Measurements from ENCODE around the gene CHRNA7.
"Not testable (repeated sequence)": the region's sequence is repeated elsewhere in the genome, so short reads cannot be mapped to it uniquely, and the experiment has no call there.

Gene CHRNA7

DNA sequence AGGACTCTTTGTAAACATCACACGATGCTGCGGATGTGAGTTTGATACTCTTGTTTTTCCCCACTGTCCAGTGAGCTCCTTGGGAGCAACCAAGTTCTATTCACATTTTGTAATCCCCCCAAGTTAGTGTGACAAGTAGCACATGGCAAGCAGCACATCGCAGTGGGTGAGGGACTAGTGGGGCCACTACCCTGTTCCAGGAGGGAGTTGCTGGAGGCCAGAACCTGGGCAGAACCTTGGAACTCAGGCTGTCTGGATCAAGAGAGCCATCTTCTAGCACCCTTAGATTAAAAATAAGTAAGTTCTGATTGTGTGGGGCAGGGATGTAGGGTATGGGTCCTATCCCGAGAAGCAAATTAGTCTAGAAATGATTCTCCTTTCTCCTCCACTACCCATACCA lies 91.7 kb downstream of the CHRNA7 start:
- DNase-seq, result no peak

DNA sequence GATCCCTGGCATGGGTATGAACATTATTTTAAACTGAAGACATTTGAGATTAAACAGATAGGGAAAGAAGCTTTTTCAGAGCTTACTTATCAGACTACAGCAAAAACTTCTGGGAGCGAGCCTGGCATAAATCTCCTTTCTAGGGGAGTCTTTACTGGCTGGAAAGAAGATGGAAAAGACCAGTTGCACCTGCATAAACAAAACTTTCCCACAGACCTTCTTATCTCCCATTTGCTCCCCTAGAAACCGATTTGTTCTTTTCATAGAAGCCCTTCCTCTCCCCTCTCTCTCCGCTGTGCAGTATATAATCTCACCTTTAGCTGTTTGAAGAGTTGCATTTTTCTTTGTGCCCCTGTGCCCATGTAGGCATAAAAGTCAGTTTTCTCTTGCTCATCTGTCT lies 93.2 kb downstream of the CHRNA7 start:
- no peak for DNase-seq

DNA sequence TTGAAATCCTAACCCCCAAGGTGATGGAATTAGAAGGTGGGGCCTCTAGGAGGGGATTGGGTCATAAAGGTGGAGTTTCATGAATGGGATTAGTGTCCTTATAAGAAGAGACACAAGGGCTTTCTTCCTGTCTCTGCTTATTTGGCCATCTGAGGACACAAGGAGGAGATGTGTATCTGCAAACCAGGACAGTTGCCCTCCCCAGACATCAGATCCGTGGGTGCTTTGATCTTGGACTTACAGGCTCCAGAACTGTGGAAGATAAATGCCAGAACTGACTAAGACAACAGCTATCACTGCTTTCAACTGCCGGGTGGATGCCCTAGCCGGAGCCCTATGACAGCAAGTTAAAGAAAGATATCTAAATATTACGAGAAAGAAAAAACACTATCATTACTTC lies 94.4 kb downstream of the CHRNA7 start:
- no peak for DNase-seq

DNA sequence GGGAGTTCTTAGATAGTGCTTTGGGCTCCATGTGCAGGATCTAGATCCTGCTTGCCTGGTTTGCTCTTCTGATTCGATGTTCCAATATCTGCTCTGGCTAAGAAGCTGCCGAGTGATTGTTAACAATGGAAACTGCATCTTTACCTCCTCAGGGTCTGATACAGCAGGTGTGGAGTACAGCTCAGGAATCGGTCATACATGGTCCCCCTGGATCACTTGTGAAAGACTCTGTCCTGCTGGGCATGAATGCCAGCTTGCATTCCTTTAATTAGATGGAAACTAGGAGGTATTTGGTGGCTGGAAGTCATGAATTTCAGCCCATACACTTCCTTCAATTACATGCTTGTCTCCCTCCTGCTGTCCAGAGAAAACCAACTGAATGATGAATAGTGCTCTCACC lies 95.3 kb downstream of the CHRNA7 start:
- no peak for DNase-seq

DNA sequence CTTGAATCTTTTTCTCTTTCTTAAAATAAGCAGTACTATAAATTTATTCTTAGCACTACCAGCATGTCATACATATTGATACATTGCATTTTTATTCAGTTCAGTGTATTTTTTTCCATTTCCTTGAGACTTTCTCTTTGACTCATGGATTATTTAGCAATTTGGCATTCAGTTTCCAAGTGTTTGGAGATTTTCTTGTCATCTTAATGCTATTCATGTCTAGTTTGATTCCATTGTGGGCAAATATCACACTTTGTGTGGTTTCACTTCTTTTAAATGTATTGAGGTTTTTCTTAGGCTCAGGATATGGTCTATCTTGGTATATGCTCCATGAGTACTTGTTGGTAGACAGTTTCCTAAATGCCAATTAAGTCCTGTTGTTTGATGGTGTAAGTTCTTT lies 99.5 kb downstream of the CHRNA7 start:
- no peak for DNase-seq

DNA sequence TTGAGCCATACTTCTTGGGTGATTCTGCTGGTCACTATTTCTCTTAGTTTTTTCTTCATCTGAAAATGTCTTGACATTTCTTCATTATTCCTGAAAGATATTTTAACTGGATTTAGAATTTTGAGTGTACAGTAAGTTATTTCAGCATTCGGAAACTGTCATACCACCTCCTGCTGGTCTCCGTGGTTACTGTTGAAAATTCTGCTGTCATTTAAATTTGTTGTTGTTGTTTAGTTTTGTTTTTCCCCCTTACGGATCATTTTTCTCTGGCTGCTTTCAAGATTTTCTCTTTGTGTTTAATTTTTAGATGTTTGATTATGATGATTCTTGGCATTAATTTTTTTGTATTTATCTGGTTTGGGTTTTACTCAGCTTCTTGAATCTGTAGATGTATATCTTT lies 100.5 kb downstream of the CHRNA7 start:
- DNase-seq, result no peak

DNA sequence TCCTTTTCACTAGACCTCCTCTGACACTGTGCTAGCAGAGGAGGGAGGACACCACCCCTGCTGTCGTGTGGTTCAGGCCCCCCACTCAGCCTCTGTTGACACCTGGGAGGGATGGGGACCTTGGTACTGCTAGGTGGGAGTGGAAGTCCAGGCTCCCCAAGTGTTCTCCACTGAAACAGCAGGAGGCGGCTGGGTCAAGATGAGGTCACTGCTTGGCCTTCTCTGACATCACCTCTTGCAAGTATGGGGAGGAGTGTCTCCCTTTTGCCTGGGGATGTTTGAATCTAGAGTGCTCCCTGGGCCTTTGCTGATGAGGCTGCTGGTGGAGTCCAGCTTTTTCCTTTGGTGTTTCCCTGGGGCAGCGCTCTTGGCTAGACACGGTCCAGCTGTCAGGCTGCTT lies 101.5 kb downstream of the CHRNA7 start:
- DNase-seq, result no peak

DNA sequence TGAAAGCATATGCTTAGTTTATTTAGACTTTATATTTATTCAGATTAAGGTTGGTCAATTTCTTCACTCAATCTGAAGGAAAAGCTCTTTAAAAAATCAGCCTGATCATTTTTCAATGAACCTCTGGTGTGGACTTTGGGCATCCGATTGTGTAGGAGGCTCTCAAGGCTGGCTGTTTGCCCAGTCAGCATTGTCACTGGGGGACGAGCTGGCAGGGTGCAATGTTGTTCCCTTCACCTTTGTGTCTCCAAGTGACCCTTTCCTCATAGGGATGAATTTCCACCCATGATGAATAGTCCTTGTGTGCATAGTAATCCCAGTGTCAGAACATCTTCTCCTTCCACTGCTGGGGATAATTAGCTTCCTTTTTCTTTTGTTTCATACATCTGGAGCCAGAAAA lies 102.5 kb downstream of the CHRNA7 start:
- no peak for DNase-seq

DNA sequence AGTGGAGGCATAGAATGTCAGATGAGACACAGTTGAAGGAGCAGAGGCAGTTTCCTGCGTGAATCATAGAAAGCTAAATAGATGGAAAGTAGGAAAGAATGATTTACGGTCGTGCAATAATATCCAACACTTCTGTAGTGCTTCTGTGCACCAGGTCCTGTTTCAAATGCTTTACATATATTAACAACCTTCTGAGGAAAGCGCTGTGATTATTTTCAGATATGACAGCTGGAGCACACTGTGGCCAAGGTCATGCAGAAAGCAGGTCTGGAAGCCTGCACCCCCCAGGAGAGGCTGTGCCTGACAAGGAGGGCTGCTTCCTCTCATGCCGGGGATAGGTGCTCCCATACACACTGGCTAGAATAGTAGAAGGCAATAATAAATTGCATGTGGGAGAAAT lies 104.5 kb downstream of the CHRNA7 start:
- no peak for DNase-seq

DNA sequence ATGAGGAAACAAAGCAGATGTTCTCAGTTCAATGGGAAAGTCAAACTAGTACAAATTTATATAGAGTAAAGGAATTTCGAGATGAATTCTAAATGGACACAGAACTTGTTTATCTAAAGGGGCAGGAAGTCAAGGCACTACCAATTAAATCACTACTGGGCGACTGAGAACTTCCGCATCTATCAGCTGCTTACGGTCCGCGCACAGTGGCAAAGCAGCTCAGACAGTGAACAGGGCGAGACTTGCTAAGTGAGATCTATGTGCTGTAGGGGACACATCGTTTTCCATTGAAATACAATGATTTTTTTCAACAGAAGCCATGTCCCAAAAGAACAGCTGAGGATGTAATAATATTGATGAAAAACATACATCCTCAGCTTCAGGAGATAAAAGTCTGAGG lies 105.0 kb downstream of the CHRNA7 start:
- DNase-seq, result no peak

DNA sequence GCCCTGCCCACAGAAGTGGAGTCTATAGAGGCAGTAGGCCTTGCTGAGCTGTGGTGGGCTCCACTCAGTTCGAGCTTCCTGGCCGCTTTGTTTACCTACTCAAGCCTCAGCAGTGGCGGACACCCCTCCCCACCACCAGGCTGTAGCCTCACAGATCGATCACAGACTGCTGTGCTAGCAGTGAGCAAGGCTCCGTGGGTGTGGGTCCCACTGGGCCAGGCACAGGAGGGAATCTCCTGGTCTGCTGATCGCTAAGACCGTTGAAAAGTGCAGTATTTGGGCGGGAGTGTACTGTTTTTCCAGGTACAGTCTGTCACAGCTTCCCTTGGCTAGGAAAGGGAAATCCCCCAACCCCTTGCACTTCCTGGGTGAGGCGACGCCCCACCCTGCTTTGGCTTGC lies 115.2 kb downstream of the CHRNA7 start:
- DNase-seq, result not testable (repeated sequence)

DNA sequence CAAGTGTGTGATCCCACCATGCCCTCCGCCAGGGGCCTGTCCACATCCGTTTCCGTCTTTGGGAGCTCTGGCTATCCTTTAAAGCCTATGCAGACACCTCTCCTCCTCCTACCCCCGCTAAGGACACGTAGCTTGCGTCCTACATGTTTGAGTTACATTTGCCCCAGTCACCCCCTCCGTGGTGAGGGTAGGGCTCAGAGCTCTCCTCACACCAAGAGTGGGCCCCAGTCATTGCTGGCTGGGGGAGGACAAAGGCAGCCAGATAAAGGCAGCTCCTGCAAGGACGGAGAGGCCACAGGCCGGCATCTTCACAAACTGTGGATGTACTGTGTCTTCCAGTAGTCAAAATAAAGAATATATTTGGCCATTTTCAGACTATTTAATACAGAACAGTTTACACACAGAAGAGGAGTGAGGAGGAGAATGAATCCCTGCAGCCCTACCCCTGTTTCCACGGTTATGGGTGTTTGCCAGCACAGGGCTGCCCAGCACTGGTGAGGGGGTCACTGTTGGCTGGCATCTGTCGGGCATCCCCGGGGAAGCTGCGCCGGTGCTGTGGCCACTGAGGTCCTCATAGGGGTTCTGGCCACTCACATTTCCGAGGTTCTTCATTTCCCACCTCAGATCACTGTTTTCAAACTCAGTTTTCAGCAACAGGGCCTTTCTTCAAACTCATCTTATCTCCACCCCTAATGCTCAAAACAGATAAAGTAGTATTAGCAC lies 118.7 kb downstream of the CHRNA7 start:
- DNase-seq, result no peak

DNA sequence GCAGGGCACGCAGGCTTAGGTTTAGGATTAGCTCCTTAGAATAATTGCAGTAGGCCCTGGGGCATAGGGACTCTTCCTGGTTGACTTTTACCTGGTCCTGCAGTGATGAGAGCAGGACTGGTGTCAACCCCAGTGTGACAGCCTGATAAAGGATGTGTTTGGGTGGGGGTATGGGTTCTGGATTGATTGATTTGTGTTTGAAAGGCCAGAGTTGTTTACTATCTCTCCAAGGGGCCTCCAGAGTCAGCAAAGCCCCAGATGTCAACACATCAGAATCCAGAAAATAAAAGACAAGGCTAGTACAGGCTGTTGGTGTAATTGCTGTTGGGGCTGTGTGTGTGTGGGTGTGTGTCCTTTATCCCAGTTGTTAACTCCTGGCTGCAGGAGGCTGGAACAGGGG lies 122.3 kb downstream of the CHRNA7 start:
- no peak for DNase-seq

DNA sequence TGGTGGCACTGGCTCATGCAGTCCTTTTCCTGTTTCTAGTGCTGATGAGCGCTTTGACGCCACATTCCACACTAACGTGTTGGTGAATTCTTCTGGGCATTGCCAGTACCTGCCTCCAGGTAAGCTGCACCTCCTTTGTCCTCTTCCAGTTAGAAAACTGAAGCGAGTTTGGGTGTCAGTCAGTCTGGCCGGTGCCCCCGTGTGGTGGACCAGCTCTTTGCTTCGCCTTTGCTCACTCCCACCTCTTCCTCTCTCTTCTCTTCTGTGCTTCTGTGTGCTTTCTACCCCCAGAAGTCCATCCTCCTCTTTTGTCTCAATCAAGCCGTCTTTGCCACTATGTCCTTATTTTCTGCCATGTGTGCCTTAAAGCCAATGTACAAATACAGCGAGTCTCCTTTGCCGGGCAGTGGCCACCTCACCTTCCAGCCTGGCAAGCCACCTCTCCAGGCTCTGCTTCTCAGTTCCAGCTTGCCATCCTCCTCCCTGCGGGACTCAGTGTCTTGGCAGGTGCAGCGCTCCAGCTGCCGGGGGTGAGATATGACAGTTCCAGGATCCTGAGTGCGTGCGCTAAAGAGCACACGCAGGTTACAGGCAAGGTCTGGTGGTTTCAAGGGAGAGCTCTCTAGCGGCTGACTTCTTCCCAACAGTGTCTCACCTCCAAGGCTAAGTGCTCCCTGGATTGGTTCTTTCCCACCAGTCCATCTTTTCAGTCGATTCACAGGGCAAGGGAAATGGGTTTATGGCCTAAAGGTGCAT lies 123.7 kb downstream of the CHRNA7 start:
- DNase-seq, result not testable (repeated sequence)

DNA sequence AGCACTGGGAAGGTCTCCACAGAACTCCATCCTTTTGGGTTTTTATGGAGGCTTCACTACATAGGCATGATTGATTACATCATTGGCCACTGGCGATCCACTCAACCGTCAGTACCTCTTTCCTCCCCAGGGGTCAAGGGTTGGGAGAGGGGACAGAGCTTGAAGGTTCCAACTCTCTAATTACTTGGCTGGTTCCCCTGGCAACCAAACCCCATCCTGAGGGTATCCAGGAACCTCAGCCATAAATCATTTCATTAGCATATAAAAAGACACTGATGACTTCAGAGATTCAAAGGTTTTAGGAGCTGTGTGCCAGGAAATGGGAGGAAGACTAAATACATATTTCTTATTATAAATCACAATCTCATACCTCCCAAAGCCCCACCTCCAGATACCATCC lies 131.8 kb downstream of the CHRNA7 start:
- not testable (repeated sequence) for DNase-seq

DNA sequence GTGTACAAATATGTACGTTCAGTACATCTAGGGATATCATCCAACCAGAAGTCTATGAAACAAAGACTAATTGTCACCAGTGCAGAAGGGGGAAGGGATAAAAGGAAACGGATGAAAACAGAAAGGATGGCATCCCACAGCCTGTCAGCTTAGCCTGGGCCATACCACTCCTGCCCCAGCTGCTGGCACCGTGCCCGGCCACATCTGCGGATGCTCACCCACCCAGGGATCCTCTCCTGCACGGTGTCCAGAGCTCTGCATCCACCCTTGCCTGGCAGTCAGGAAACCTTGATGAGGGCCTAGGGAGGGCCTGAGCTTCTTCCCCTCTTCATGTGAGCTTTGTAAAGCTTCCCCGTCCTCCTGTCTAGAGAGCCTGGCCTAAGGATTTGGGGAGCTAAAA lies 133.8 kb downstream of the CHRNA7 start:
- not testable (repeated sequence) for DNase-seq

DNA sequence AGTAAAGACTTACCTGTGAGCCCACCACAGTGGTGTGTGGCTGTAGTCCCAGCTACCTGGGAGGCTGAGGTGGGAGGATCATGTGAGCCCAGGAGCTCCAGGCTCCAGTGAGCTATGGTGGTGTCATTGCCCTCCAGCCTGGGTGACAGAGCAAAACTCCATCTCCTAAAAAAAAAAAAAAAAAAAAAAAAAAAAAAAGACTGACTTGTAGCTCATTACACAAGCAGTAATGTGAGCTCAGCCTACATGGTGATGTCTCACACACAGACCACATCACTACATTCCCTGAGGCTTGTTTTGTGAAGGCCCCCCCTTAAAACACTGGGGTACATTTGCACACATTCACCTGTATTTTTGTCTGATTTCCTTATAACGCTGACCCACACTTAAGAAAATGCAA lies 134.4 kb downstream of the CHRNA7 start:
- DNase-seq, result not testable (repeated sequence)

DNA sequence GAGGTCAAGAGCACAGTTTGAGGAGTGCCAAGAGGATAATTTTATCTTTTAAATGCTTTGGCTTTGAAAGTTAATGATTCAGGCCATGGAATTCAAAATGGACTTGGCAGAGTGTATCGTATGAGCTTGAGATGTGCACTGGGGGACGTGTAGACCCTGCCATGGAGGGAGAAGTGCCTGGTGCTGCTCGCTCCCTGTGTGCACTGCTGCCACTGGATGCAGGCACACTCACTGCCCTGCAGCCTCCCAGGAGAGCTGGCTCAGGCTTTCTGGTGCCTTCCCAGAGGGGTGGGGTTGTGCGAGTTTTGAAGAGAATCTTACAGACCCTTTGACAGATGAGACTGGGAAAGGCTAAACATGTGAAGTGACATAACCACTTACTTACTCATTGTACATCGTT lies 135.5 kb downstream of the CHRNA7 start:
- not testable (repeated sequence) for DNase-seq

DNA sequence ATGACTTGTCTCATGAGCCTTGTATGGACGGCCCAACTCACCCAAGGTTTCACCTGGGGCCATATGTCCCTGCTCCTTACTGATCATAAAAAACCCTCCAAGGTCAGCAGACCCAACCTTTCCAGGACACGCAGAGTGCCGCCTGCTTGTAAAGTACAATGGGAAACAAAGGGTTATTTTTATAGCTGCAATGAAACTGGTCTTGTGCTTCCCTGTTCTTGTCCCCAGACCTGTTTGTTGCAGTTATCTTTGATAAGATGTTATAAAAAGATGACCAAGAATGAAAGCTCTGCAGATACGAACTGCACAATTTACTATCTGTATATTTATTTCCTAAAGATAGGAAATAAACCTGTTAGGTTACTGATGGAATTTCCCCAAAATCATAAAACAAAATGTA lies 136.0 kb downstream of the CHRNA7 start:
- DNase-seq, result not testable (repeated sequence)

DNA sequence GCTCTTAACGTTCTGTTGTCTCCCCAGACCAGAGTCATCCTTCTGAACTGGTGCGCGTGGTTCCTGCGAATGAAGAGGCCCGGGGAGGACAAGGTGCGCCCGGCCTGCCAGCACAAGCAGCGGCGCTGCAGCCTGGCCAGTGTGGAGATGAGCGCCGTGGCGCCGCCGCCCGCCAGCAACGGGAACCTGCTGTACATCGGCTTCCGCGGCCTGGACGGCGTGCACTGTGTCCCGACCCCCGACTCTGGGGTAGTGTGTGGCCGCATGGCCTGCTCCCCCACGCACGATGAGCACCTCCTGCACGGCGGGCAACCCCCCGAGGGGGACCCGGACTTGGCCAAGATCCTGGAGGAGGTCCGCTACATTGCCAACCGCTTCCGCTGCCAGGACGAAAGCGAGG lies 137.6 kb downstream of the CHRNA7 start:
- DNase-seq, result not testable (repeated sequence)

DNA sequence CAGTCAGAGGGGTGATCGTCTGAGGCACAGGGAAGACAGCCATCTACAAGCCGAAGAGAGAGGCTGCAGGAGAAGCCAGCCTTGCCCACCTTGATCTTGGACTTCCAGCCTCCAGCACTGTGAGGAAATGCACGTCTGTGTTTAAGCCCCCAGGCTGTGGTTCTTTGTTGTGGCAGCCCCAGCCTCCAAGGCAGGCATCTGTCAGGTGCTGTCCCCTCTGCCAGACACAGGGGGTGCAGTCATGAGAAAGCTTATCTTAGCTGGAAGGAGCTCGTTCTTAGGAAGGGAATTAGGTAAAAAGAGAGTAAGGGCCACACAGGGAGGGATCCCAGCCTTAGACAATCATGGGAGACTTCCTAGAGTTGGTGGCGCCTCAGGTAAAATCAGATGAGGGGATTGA lies 150.3 kb downstream of the CHRNA7 start:
- not testable (repeated sequence) for DNase-seq

DNA sequence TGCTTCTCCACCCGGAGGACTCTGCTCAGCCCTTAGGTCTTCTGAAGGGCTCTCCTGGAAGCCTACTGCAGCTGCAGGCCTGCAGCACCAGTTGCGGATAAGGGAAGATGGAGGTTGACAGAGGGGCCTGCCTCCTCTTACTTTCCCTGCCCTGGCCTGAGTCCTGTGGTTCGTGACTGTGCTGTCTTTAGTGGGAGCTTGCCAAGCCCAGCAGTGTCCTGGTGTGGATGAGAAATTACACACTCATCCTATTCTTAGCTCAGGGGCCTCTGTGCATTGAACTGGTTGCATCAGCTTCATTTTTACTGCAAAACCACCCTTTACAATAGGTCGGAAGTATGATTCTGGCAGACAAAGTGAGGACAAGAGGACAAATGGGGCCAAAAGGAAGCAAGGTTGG lies 163.5 kb downstream of the CHRNA7 start:
- DNase-seq, result not testable (repeated sequence)

DNA sequence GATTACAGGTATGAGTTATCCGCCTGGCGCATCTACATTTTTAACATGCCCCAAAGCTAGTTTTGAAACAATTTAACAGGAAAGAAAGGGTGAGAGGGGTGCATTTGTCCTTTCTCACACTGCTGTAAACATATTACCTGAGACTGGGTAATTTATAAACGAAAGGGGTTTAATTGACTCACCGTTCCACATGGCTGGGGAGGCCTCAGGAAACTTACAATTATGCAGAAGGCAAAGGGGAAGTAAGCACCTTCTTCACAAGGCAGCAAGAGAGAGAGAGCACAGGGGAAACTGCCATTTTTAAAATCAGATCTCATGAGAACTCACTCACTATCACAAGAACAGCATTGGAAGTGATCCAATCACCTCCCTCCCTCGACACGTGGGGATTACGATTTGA lies 165.9 kb downstream of the CHRNA7 start:
- not testable (repeated sequence) for DNase-seq

DNA sequence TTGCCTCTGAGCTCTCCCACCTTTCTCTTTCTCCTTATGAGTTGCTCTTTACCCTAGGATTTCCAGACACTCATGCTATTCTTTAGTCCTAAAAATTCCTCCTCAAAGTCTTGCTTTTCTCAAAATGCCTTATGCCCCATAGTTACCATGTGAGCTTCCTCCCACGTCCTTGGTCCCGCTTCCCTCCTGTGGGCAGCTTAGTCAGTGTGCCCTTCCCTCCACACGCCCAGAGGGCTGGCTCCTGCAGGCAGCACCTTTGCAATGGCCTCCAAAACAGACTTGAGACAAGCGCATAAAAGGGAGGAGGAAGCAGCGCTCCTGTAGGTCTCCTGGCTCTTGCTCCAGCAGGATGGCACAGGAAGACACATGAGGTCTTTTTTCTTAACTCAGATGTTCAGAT lies 168.6 kb downstream of the CHRNA7 start:
- not testable (repeated sequence) for DNase-seq

DNA sequence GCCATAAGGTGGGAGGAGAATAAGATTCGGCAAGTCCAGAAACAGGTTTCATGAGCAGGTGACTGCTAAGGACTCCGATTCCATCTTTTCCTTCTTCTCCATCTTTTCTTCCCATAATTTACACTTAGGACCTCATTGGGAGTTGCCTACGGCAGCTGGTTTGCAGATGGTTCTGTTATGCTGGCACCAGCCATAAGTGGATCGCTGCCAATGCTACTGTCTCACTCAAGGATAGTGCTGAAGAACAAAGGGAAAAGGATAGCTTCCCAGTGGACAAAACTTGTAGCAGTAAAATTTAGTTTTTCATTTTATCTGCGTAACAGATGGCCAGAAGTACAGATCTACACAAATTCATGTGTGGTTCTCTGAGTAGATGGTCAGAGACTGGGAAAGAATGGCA lies 178.8 kb downstream of the CHRNA7 start:
- not testable (repeated sequence) for DNase-seq

Measured in DMS79 (cell line).